Middle frontal gyrus (tissue), 1 donor: Measurements from ENCODE around the gene SERGEF.
A peak's percentile ranks its signal among the peaks of the same experiment; 100 is the strongest.

Source experiments
- DNase-seq: peaks from one replicate; pipeline ENCODE4 v3.0.0-alpha.2; 2015; ENCODE audit warnings: low spot score; ENCODE audit errors: extremely low spot score

Gene SERGEF

GRCh38 chr11:17865765-17866428 is 146.9 kb downstream of the SERGEF start:
- DNase-seq: no peak

- DNase-seq: no peak
Observed at GRCh38 chr11:17864478-17864941, 148.3 kb downstream of the SERGEF start.

GRCh38 chr11:17861036-17861755 is 151.7 kb downstream of the SERGEF start:
- no peak for DNase-seq

GRCh38 chr11:17859552-17859951 is 153.3 kb downstream of the SERGEF start:
- no peak for DNase-seq

- DNase-seq: no peak
Observed at GRCh38 chr11:17855531-17856290, 157.1 kb downstream of the SERGEF start.

GRCh38 chr11:17853280-17853679 is 159.6 kb downstream of the SERGEF start:
- DNase-seq: no peak

GRCh38 chr11:17852246-17852645 is 160.6 kb downstream of the SERGEF start:
- no peak for DNase-seq

- DNase-seq: no peak
Observed at GRCh38 chr11:17851697-17852096, 161.2 kb downstream of the SERGEF start.

GRCh38 chr11:17850336-17850735 is 162.5 kb downstream of the SERGEF start:
- no peak for DNase-seq

- no peak for DNase-seq
Observed at GRCh38 chr11:17848715-17849114, 164.1 kb downstream of the SERGEF start.

- no peak for DNase-seq
Observed at GRCh38 chr11:17846852-17847453, 165.9 kb downstream of the SERGEF start.

GRCh38 chr11:17845431-17845881 is 167.4 kb downstream of the SERGEF start:
- no peak for DNase-seq

GRCh38 chr11:17840101-17840548 is 172.7 kb downstream of the SERGEF start:
- no peak for DNase-seq

- no peak for DNase-seq
Observed at GRCh38 chr11:17839450-17839849, 173.4 kb downstream of the SERGEF start.

GRCh38 chr11:17838102-17838501 is 174.7 kb downstream of the SERGEF start:
- no peak for DNase-seq

- no peak for DNase-seq
Observed at GRCh38 chr11:17831883-17832282, 181.0 kb downstream of the SERGEF start.

- DNase-seq: no peak
Observed at GRCh38 chr11:17831228-17831627, 181.6 kb downstream of the SERGEF start.

- peak; percentile 42 for DNase-seq
Observed at GRCh38 chr11:17828311-17828751, 184.5 kb downstream of the SERGEF start.

- no peak for DNase-seq
Observed at GRCh38 chr11:17827006-17827405, 185.8 kb downstream of the SERGEF start.

- DNase-seq: no peak
Observed at GRCh38 chr11:17822401-17822781, 190.5 kb downstream of the SERGEF start.

- no peak for DNase-seq
Observed at GRCh38 chr11:17821648-17822400, 191.0 kb downstream of the SERGEF start.
